ENCODE measurements around the gene LSM4.

DNA sequence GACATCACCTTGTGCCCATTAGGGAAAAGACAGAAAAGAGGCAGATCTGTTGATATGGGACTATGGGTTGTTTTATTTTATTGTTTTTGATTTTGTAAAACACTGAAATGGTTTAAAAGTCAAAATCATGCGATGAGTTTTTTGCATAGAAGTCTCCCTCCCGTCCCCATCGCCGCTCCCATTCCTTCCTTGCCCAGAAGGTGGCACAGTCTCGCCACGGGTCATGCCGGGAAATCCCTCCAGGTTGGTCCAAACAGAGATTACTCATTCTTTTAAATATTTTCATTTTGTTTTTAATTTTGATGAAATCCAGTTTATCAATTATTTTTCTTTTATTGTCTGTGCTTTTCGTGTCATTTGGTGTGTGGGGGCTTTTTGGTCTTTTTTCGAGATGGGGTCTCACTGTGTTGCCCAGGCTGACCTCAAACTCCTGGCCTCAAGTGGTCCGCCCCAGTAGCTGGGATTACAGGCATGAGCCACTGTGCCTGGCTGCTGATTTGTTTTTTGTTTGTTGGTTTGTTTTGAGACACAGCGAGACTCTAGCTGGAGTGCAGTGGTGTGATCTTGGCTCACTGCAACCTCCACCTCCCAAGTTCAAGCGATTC, 26.8 kb upstream of the LSM4 start:
- TF ChIP-seq POLR2AphosphoS5 (IDR thresholded peaks at IDR 0.05; ENCODE audit: low read depth, low read length) (no peak), TAF1 (IDR thresholded peaks at IDR 0.05; ENCODE audit: borderline replicate concordance, low read depth, low read length) (no peak)

Data from GM12892 (cell line).